ENCODE measurements around the gene SH3BP2.
"Not testable (repeated sequence)": the region's sequence is repeated elsewhere in the genome, so short reads cannot be mapped to it uniquely, and the experiment has no call there.

The SH3BP2 gene

GRCh38 chr4:2754848-2755819 is 37.8 kb upstream of the SH3BP2 start:
- H3K27ac ChIP-seq (ENCODE audit: low read length): no peak overlapping the region

GRCh38 chr4:2755821-2756690 is 36.8 kb upstream of the SH3BP2 start, which contains the start of gene TNIP2:
Gene TNIP2, minus strand, starts transcription at chr4:2756336. Its CDS starts 47 bp downstream, at chr4:2756289.
- H3K9ac ChIP-seq (ENCODE audit: low read length): peak within 1 kb of the TSS; percentile 36
- peaks cover 4% of the 10 kb centered on the region for H3K36me3 ChIP-seq (ENCODE audit: control insufficient read depth, low read depth, low read length)
- no peaks in the 10 kb centered on the region for H3K27me3 ChIP-seq (ENCODE audit: control insufficient read depth, insufficient read depth, low read length)
- H3K9me3 ChIP-seq (ENCODE audit: control insufficient read depth, low read depth, low read length): no peaks in the 10 kb centered on the region
- H3K27ac ChIP-seq (ENCODE audit: low read length): no peak within 1 kb of the TSS
- H3K4me3 ChIP-seq (ENCODE audit: low read length): peak within 1 kb of the TSS; percentile 56
- H3K4me1 ChIP-seq (ENCODE audit: control insufficient read depth, low read depth, low read length): no peaks in the 10 kb centered on the region

More at GRCh38 chr4:2754848-2755819, 37.8 kb upstream of the SH3BP2 start:
- H3K36me3 ChIP-seq (ENCODE audit: control insufficient read depth, low read depth, low read length): peaks cover 4% of the 10 kb centered on the region
- H3K9ac ChIP-seq (ENCODE audit: low read length): peak overlapping the region; percentile 36
- peak overlapping the region; percentile 56 for H3K4me3 ChIP-seq (ENCODE audit: low read length)
- no peaks in the 10 kb centered on the region for H3K9me3 ChIP-seq (ENCODE audit: control insufficient read depth, low read depth, low read length)
- H3K27me3 ChIP-seq (ENCODE audit: control insufficient read depth, insufficient read depth, low read length): no peaks in the 10 kb centered on the region
- H3K4me1 ChIP-seq (ENCODE audit: control insufficient read depth, low read depth, low read length): no peaks in the 10 kb centered on the region

GRCh38 chr4:2756691-2757350 is 36.1 kb upstream of the SH3BP2 start:
- Histone ChIP-seq H3K27me3 (ENCODE audit: control insufficient read depth, insufficient read depth, low read length) (no peaks in the 10 kb centered on the region), H3K4me1 (ENCODE audit: control insufficient read depth, low read depth, low read length) (no peaks in the 10 kb centered on the region), H3K27ac (ENCODE audit: low read length) (no peak overlapping the region), H3K4me3 (ENCODE audit: low read length) (peak overlapping the region; percentile 38), H3K36me3 (ENCODE audit: control insufficient read depth, low read depth, low read length) (peaks cover 4% of the 10 kb centered on the region), H3K9ac (ENCODE audit: low read length) (no peak overlapping the region), H3K9me3 (ENCODE audit: control insufficient read depth, low read depth, low read length) (no peaks in the 10 kb centered on the region)

DNA sequence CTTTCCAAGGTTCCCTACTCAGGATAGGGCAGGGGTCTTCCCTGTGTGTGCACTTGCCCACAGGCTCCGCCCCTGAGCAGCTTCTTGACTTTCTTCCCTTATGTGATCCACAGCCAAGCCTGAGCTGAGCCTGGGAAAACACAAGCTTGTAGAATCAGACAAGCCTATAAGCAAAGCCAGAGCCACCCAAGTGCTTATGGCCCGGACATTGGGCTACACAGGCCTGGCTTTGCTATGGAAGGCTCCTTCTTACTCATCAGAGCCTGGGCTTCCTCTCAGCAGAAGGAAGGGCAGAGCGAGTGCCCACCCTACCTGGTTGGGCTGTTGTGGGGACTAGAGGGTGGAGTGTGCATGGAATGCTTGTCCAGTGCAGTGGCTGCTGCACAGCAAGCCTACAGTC is 35.5 kb upstream of the SH3BP2 start:
- H3K27ac ChIP-seq (ENCODE audit: low read length): no peak overlapping the region
- no peak overlapping the region for H3K4me3 ChIP-seq (ENCODE audit: low read length)
- peaks cover 3% of the 10 kb centered on the region for H3K36me3 ChIP-seq (ENCODE audit: control insufficient read depth, low read depth, low read length)
- no peaks in the 10 kb centered on the region for H3K27me3 ChIP-seq (ENCODE audit: control insufficient read depth, insufficient read depth, low read length)
- no peaks in the 10 kb centered on the region for H3K4me1 ChIP-seq (ENCODE audit: control insufficient read depth, low read depth, low read length)
- no peaks in the 10 kb centered on the region for H3K9me3 ChIP-seq (ENCODE audit: control insufficient read depth, low read depth, low read length)
- no peak overlapping the region for H3K9ac ChIP-seq (ENCODE audit: low read length)

DNA sequence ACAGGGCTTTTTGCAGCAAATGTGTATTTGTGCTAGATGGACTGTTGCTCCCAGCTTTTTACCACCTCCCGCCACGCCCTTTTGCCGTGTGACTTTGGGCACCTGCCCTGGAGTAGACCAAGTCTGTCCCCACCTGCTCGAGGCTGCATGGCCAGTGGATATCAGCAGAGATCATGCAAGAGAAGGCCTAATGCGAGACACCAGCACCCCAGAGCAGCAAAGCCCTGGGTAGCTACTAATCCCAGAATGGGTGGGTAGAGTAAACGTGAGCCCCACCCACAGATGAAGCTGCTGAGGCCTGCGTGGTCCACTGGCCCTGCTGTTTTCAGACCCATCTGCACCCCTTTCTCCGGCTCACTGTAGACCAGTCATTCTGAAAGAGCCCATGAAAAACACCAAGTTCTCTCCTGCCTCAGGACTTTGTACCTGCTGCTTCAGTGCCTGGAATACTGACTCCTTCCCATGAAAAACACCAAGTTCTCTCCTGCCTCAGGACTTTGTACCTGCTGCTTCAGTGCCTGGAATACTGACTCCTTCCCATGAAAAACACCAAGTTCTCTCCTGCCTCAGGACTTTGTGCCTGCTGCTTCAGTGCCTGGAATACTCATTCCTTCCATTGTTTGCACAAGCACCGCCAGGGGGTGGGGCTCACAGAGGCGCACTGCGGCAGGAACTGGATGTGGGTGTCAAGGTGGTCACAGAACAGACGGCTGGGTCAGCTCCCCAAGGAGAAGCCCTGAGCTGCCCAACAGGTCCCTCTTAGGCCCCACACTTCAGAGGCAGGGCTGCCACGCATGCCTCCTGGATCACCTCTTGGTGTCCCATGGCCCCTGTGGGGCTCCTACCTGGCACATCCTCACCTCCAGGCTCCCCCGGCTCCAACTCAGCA is 31.6 kb upstream of the SH3BP2 start:
- H3K27ac ChIP-seq (ENCODE audit: low read length): no peak overlapping the region
- H3K4me3 ChIP-seq (ENCODE audit: low read length): no peak overlapping the region
- no peaks in the 10 kb centered on the region for H3K9me3 ChIP-seq (ENCODE audit: control insufficient read depth, low read depth, low read length)
- no peaks in the 10 kb centered on the region for H3K4me1 ChIP-seq (ENCODE audit: control insufficient read depth, low read depth, low read length)
- no peaks in the 10 kb centered on the region for H3K36me3 ChIP-seq (ENCODE audit: control insufficient read depth, low read depth, low read length)
- no peaks in the 10 kb centered on the region for H3K27me3 ChIP-seq (ENCODE audit: control insufficient read depth, insufficient read depth, low read length)
- H3K9ac ChIP-seq (ENCODE audit: low read length): no peak overlapping the region

- Histone ChIP-seq H3K27me3 (ENCODE audit: control insufficient read depth, insufficient read depth, low read length) (no peaks in the 10 kb centered on the region), H3K9me3 (ENCODE audit: control insufficient read depth, low read depth, low read length) (no peaks in the 10 kb centered on the region), H3K9ac (ENCODE audit: low read length) (no peak overlapping the region), H3K4me3 (ENCODE audit: low read length) (no peak overlapping the region), H3K4me1 (ENCODE audit: control insufficient read depth, low read depth, low read length) (no peaks in the 10 kb centered on the region), H3K27ac (ENCODE audit: low read length) (no peak overlapping the region), H3K36me3 (ENCODE audit: control insufficient read depth, low read depth, low read length) (no peaks in the 10 kb centered on the region)
Measured at GRCh38 chr4:2762048-2762447, 30.8 kb upstream of the SH3BP2 start.

DNA sequence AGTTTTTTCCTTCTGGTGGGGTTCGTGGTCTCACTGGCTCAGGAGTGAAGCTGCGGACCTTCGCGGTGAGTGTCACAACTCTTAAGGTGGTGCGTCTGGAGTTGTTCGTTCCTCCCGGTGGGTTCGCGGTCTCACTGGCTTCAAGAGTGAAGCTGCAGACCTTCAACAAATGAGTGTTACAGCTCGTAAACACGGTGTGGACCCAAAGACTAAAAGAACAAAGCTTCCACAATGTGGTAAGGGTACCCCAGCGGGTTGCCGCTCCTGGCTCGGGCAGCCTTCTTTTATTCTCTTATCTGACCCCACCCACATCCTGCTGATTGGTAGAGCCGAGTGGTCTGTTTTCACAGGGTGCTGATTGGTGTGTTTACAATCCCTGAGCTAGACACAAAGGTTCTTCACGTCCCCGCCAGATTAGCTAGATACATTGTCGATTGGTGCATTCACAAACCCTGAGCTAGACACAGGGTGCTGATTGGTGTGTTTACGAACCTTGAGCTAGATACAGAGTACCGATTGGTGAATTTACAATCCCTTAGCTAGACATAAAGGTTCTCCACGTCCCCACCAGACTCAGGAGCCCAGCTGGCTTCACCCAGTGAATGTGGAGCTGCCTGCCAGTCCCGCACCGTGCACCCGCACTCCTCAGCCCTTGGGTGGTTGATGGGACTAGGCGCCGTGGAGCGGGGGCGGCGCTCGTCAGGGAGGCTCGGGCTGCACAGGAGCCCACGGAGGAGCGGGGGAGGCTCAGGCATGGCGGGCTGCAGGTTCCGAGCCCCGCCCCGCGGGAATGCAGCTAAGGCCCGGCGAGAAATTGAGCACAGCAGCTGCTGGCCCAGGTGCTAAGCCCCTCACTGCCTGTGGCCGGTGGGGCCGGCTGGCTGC is 30.2 kb upstream of the SH3BP2 start:
- not testable (repeated sequence) for H3K4me1 ChIP-seq (ENCODE audit: control insufficient read depth, low read depth, low read length); H3K9ac ChIP-seq (ENCODE audit: low read length); H3K27me3 ChIP-seq (ENCODE audit: control insufficient read depth, insufficient read depth, low read length); H3K36me3 ChIP-seq (ENCODE audit: control insufficient read depth, low read depth, low read length); H3K27ac ChIP-seq (ENCODE audit: low read length); H3K9me3 ChIP-seq (ENCODE audit: control insufficient read depth, low read depth, low read length); H3K4me3 ChIP-seq (ENCODE audit: low read length)

DNA sequence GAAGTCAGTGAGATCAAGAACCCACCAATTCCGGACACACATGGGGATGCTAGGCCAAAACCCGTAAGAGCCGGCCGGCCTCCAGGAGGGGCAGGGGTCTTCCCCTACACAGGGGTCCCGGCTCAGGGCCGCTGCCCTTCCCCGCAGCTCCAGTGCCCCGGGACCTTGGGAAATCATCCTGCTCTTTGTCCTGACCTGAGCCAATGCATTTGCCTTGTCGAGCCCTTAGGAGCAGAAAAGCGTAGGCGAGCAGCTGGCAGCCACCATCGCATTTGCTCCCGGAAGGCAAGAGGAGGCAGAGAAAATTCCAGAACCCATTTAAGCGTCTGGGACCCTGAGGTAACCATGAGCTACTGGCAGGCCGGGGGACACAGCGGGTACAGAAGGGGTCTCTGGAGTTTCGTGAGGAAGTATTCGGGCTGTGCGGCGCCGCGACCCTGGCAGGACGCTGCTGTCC is 29.3 kb upstream of the SH3BP2 start:
- Histone ChIP-seq H3K9ac (ENCODE audit: low read length) (no peak overlapping the region), H3K4me3 (ENCODE audit: low read length) (no peak overlapping the region), H3K27me3 (ENCODE audit: control insufficient read depth, insufficient read depth, low read length) (no peaks in the 10 kb centered on the region), H3K27ac (ENCODE audit: low read length) (no peak overlapping the region), H3K36me3 (ENCODE audit: control insufficient read depth, low read depth, low read length) (no peaks in the 10 kb centered on the region), H3K4me1 (ENCODE audit: control insufficient read depth, low read depth, low read length) (no peaks in the 10 kb centered on the region), H3K9me3 (ENCODE audit: control insufficient read depth, low read depth, low read length) (no peaks in the 10 kb centered on the region)

- Histone ChIP-seq H3K27ac (ENCODE audit: low read length) (no peak overlapping the region), H3K9ac (ENCODE audit: low read length) (no peak overlapping the region), H3K36me3 (ENCODE audit: control insufficient read depth, low read depth, low read length) (no peaks in the 10 kb centered on the region), H3K4me3 (ENCODE audit: low read length) (no peak overlapping the region), H3K9me3 (ENCODE audit: control insufficient read depth, low read depth, low read length) (no peaks in the 10 kb centered on the region), H3K4me1 (ENCODE audit: control insufficient read depth, low read depth, low read length) (peaks cover 3% of the 10 kb centered on the region), H3K27me3 (ENCODE audit: control insufficient read depth, insufficient read depth, low read length) (no peaks in the 10 kb centered on the region)
Measured at GRCh38 chr4:2765832-2766526, 26.9 kb upstream of the SH3BP2 start.
